K562 (cell line): Measurements from ENCODE around the gene VWA7. TPM values are rescaled to one million over a fixed set of nuclear protein-coding genes. Genes with fewer than 3 reads are reported as not detected.
A peak's percentile ranks its signal among the peaks of the same experiment; 100 is the strongest.

Experiments
- ARID1B ChIP-seq: fragments of 450-650 bp; IDR thresholded peaks from 2 replicates; pipeline ENCODE4 v1.6.1; 2016; ENCODE audit warnings: antibody characterized with exemption, mild to moderate bottlenecking, inconsistent platforms
- DMBX1 ChIP-seq: fragments of 250-450 bp; sonication (Bioruptor Pico); IDR thresholded peaks from 2 replicates; pipeline ENCODE4 v1.8.0; 2022; ENCODE audit warnings: inconsistent platforms, mild to moderate bottlenecking, moderate library complexity, borderline replicate concordance
- HCFC1 ChIP-seq: IDR thresholded peaks from 2 replicates; pipeline ENCODE4 v1.6.1; 2012; ENCODE audit warnings: low read depth, low read length, improper control_type of control experiment
- HLTF ChIP-seq: fragments of 450-650 bp; IDR thresholded peaks from 2 replicates; pipeline ENCODE4 v1.6.1; 2016
- IRF9 ChIP-seq: fragments of 450-650 bp; IDR thresholded peaks from 2 replicates; pipeline ENCODE4 v1.6.1; 2016; ENCODE audit warnings: missing biosample characterization, missing genetic modification characterization
- MIER1 ChIP-seq: fragments of 450-650 bp; IDR thresholded peaks from 2 replicates; pipeline ENCODE4 v1.6.1; 2016; ENCODE audit warnings: antibody characterized with exemption, mild to moderate bottlenecking, low read depth
- POLR3A ChIP-seq: IDR thresholded peaks from 2 replicates; pipeline ENCODE4 v1.6.1; 2011; ENCODE audit warnings: borderline replicate concordance, mild to moderate bottlenecking, moderate library complexity; ENCODE audit not compliant: insufficient read length, insufficient read depth; ENCODE audit errors: extremely low read depth
- REST ChIP-seq, 2 experiments: fragments of 450-650 bp; formaldehyde crosslinking in 1 of 2; IDR thresholded peaks; 2 replicates each; pipeline versions ENCODE4 v1.4.0 to v1.6.1; 2014 to 2020; ENCODE audit warnings: mild to moderate bottlenecking in 2 of 2, borderline replicate concordance in 1 of 2, low read depth in 1 of 2
- SP1 ChIP-seq: sonication (generic); formaldehyde crosslinking; IDR thresholded peaks from 2 replicates; pipeline ENCODE4 v1.8.1; 2022; ENCODE audit warnings: mild to moderate bottlenecking, missing genetic modification reagents
- TAF1 ChIP-seq: IDR thresholded peaks from 2 replicates; pipeline ENCODE4 v1.6.1; 2011; ENCODE audit warnings: mild to moderate bottlenecking, low read length, moderate library complexity; ENCODE audit not compliant: insufficient read depth, control insufficient read depth, severe bottlenecking; ENCODE audit errors: extremely low read depth
- TCF7 ChIP-seq: sonication (generic); IDR thresholded peaks from 2 replicates; pipeline ENCODE4 v1.6.1; 2016; ENCODE audit warnings: antibody characterized with exemption, borderline replicate concordance
- U2AF1 ChIP-seq: fragments of 200-400 bp; formaldehyde crosslinking; optimal IDR thresholded peaks from 2 replicates; pipeline ENCODE3; 2017; ENCODE audit warnings: mild to moderate bottlenecking, low read depth, low read length, moderate library complexity
- XRCC5 ChIP-seq: fragments of 200-400 bp; formaldehyde crosslinking; IDR thresholded peaks from 2 replicates; pipeline ENCODE4 v1.6.1; 2017; ENCODE audit warnings: low read depth, mild to moderate bottlenecking, low read length
- ZHX1 ChIP-seq: fragments of 150-350 bp; conservative IDR thresholded peaks from 2 replicates; pipeline ENCODE4 v1.6.1; 2014; ENCODE audit warnings: low read length
- ZNF197 ChIP-seq: fragments of 200-800 bp; sonication (Bioruptor generic); IDR thresholded peaks from 2 replicates; pipeline ENCODE4 v1.6.1; 2016; ENCODE audit warnings: low read depth, missing genetic modification characterization, missing compliant biosample characterization
- polyA plus RNA-seq, 8 experiments: library from polyadenylated mRNA; depleted of rRNA in 4 of 8; stranded (reverse) in 5 of 8; unstranded in 3 of 8; fragments of >200 nt; fragmentation: Nextera tagmentation in 2 of 8; fragmentation: Illumina TruSeq in 1 of 8; extraction: Ambion mirVana in 2 of 8; extraction: Trizol in 1 of 8; gene quantifications; 2 replicates each; pipeline versions ENCODE4 v1.2.1 to v1.2.3, GENCODE V29; 2011 to 2014; ENCODE audit warnings: inconsistent platforms in 1 of 8, missing spikeins in 1 of 8
- total RNA-seq, 7 experiments: library from RNA; depleted of rRNA in 6 of 7; stranded (reverse); fragments of >200 nt in 6 of 7; fragmentation: Illumina TruSeq in 2 of 7; extraction: Trizol in 2 of 7; gene quantifications; 2 replicates each; pipeline versions ENCODE4 v1.2.1 to v1.2.3, GENCODE V29; 2011 to 2021; ENCODE audit warnings: low replicate concordance in 1 of 7

Gene VWA7
- total and polyA plus RNA-seq, 9 of the 15 experiments (the other 6 are each of a cell fraction or from before 2014, with no cell fraction given) = 0.18 to 2.9 (median 0.95) TPM

- TF ChIP-seq REST (IDR thresholded peaks at IDR 0.05; ENCODE audit: borderline replicate concordance) (no peak), REST (CRISPR knock-in tag; IDR thresholded peaks at IDR 0.05; ENCODE audit: low read depth) (no peak), HCFC1 (no peak), TAF1 (no peak), MIER1 (peak; percentile 6; the same call in 1 of the 2 replicates), HLTF (no peak), U2AF1 (no peak), XRCC5 (no peak), ZNF197 (CRISPR knock-in tag) (no peak), SP1 (CRISPR knock-in tag) (peak; percentile 89), POLR3A (no peak), ARID1B (no peak), ZHX1 (no peak), TCF7 (no peak), IRF9 (tag) (no peak), DMBX1 (CRISPR knock-in tag) (no peak)
These were observed 49.1 kb downstream of the VWA7 start (continued) for GRCh38 chr6:31727717-31728671.
